Heart right ventricle (tissue), 16 donors: Measurements from ENCODE around the gene MT2A. TPM values are rescaled to one million over a fixed set of nuclear protein-coding genes. Genes with fewer than 3 reads are reported as not detected.

ENCODE experiments used
- ATAC-seq, 8 donors: fragments of 200-7000 bp; cut with Tn5 transposase; one replicate each; pipeline ENCODE4 v1.9.1; 2020; ENCODE audit warnings: mild to moderate bottlenecking in 8 of 8, moderate library complexity in 8 of 8, moderate number of reproducible peaks in 1 of 8
- DNase-seq, 2 donors: peaks; one replicate each; pipeline ENCODE4 v3.0.0-alpha.2; 2020
- H3K27ac ChIP-seq, 10 donors: fragments of 200-600 bp; sonication (generic) in 2 of 10; one replicate each; pipeline versions ENCODE4 v1.5.0 to v1.8.0; 2020 to 2022; ENCODE audit warnings: mild to moderate bottlenecking in 3 of 10
- H3K27me3 ChIP-seq, 7 donors: fragments of 200-600 bp; one replicate each; pipeline ENCODE4 v1.8.0; 2021 to 2022; ENCODE audit warnings: mild to moderate bottlenecking in 2 of 7
- H3K36me3 ChIP-seq, 9 donors: fragments of 200-600 bp; sonication (generic) in 1 of 9; one replicate each; pipeline versions ENCODE4 v1.5.0 to v1.8.0; 2020 to 2022; ENCODE audit warnings: mild to moderate bottlenecking in 2 of 9
- H3K4me1 ChIP-seq, 9 donors: fragments of 200-600 bp; sonication (generic) in 1 of 9; one replicate each; pipeline versions ENCODE4 v1.5.0 to v1.8.0; 2020 to 2022; ENCODE audit warnings: mild to moderate bottlenecking in 4 of 9
- H3K4me3 ChIP-seq, 10 donors: fragments of 200-600 bp; sonication (generic) in 2 of 10; one replicate each; pipeline versions ENCODE4 v1.5.0 to v1.8.0; 2020 to 2022; ENCODE audit warnings: mild to moderate bottlenecking in 7 of 10, moderate library complexity in 2 of 10
- H3K9me3 ChIP-seq, 11 donors: fragments of 200-600 bp in 10 of 11; sonication (generic) in 2 of 11; one replicate each; pipeline versions ENCODE4 v1.5.0 to v1.8.0; 2013 to 2022; ENCODE audit warnings: mild to moderate bottlenecking in 2 of 11, control low read depth in 1 of 11, moderate library complexity in 1 of 11
- CTCF ChIP-seq, 9 donors: fragments of 200-600 bp; sonication (generic) in 2 of 9; IDR thresholded peaks; one replicate each; pipeline versions ENCODE4 v1.5.0 to v1.8.0; 2021 to 2022; ENCODE audit warnings: antibody characterized with exemption in 9 of 9, mild to moderate bottlenecking in 5 of 9, moderate library complexity in 1 of 9
- WGBS, 2 donors: extraction: QIAGEN DNeasy Blood & Tissue Kit; methylation state at CpG; one replicate each; pipeline ENCODE4 v1.1.7; 2013; ENCODE audit warnings: inconsistent platforms in 1 of 2; 5-methylcytosine and 5-hydroxymethylcytosine counted together
- intact Hi-C, 10 donors: fragments of 100-400 bp; cut with DNase I; formaldehyde crosslinking; loops; one replicate each; pipeline versions ENCODE4 v1.11.1 to v1.14.2; 2022
- polyA plus RNA-seq, 2 donors: library from polyadenylated mRNA; stranded (reverse); fragments of 200-250 nt; gene quantifications; one replicate each; pipeline ENCODE4 v1.2.3, GENCODE V29; 2013
- total RNA-seq, 10 donors: library from RNA; stranded (reverse); fragmentation: NEBNext Ultra II Directional in 3 of 10; extraction: Animal tissue kit (Norgen Biotek cat#: 25700) in 3 of 10; gene quantifications; one replicate each; pipeline versions ENCODE4 v1.2.1 to v1.2.4, GENCODE V29; 2021 to 2023
- donor health status: Arrhythmogenic right ventricular cardiomyopathy.
- donor health status: ischemic (EF 13 %, LVEDD 7.1; RV severe dilation, severe dysfunction).
- donor health status: healthy with polysubstance abuse.
- donor health status: DM: no; HTN: yes; CAD: no.
- donor health status: DM: no; HTN: no; CAD: no.
- donor health status: ischemic (EF 25% LVEDD 6.9; RV normal size, moderate dysfunction).
- donor health status: ischemic (EF 25% LVEDD 5.7; RV mildly dilated, moderate dysfunction).
- donor health status: healthy.
- donor health status: DM: yes; HTN: yes; CAD: no.
- donor health status: Ischemic cardiomyopathy.
- donor health status: ischemic (EF 35%, LVEDD 5.7; RV mildly dilated, moderate dysfunction).
- donor health status: nonischemic (EF 11% LVEDD 7.7; RV severe dilation, severe dysfunction).
- donor health status: DM: yes; HTN: yes; CAD: no.
- donor health status: PGD.
- donor health status: ischemic (EF 29% LVEDD 5.4; RV normal size, mild dysfunction).
- donor health status: nonischemic (EF 23%, LVEDD 6.1; RV moderate dilation, normal function).

The MT2A gene
- total and polyA plus RNA-seq, 12 donors = 88.8 to 354 (median 116) TPM

DNA sequence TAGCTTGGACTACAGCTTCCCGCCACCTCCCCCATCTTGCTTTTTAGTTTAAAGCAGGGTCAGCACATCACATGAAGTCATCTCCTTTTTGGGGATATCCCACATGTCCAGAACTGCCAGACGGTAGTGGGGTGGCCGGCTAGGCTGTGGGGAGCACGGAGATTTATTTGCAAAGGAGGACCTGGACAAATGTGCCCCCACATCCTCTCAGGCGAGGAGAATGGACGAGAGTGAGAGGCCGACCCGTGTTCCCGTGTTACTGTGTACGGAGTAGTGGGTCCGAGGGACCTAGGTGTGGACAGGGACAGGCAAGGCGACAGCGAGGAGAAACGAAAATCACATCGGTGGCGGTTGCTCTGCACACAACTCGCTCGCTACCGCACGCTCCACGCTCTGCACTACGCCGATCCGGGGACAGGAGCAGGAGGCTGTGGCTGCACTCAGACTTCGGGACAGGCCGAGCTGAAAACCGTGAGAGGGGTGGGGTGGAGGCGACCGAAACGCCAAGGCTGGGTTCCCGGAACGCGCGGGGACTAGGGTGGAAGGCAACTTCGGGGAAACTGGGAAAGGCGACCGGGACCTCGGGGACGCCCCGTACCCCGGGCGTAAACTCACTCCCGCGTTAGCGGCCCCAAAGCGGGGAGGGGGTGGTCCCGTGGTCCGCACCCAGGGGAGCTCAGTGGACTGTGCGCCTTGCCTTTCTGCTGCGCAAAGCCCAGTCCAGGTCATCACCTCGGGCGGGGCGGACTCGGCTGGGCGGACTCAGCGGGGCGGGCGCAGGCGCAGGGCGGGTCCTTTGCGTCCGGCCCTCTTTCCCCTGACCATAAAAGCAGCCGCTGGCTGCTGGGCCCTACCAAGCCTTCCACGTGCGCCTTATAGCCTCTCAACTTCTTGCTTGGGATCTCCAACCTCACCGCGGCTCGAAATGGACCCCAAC is 29.7 kb downstream of the MT2A start, which contains the start of gene MT1A:
Gene MT1A (plus strand): TSS at position 853 of the 937 bp plus-strand sequence. CDS start 73 bp downstream, at position 926.
- Histone ChIP-seq H3K27ac (peak within 1 kb of the TSS in 9 of 10 donors; percentile 17 to 79 (median 67)), H3K36me3 (no peaks in the 10 kb centered on the region), H3K9me3 (no peaks in the 10 kb centered on the region), H3K27me3 (peaks cover 3 to 96% (median 35%) of the 10 kb centered on the region in 7 donors), H3K4me3 (peak within 1 kb of the TSS; percentile 36 to 64 (median 58)), H3K4me1 (peaks cover 0 to 34% (median 21%) of the 10 kb centered on the region in 9 donors)
- intact Hi-C loops = no loop called here
- 5 to 6% methylated on average over 68 of the region's 68 CpGs for WGBS, 2 donors
- DNase-seq = peak; percentile 78 to 88
- ATAC-seq = peak; percentile 90 to 94 (median 93)
- no peak for TF ChIP-seq CTCF (IDR thresholded peaks at IDR 0.05)

DNA sequence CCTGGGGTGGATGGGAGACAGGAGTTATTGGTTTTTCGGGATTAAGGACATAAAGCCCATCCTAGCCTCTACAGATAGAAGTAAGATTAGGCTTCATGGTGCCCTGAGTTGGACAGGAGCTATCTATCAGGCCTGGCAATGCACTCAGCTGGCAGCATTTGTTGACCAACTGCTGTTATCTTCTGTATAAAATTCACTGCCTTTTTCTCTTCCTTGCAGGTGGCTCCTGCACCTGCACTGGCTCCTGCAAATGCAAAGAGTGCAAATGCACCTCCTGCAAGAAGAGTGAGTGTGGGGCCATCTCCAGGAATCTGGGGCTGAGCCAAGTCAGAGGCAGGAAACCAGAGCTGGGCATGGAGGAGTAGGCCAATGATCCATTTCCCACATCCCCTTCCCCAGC is 30.7 kb downstream of the MT2A start:
- ATAC-seq = no peak
- Histone ChIP-seq H3K4me1 (peaks cover 0 to 44% (median 27%) of the 10 kb centered on the region in 9 donors), H3K4me3 (peak overlapping the region in 1 of 10 donors; percentile 53), H3K36me3 (no peaks in the 10 kb centered on the region), H3K9me3 (no peaks in the 10 kb centered on the region), H3K27me3 (peaks cover 3 to 96% (median 44%) of the 10 kb centered on the region in 7 donors), H3K27ac (peak overlapping the region in 1 of 10 donors; percentile 78)
- intact Hi-C loops = no loop called here
- TF ChIP-seq CTCF (IDR thresholded peaks at IDR 0.05) = no peak
- WGBS, 2 donors = 66 to 68% methylated on average over 1 of the region's 1 CpG
- no peak for DNase-seq

- no peak overlapping the region for H3K27ac ChIP-seq
- H3K4me1 ChIP-seq = peaks cover 0 to 42% (median 27%) of the 10 kb centered on the region in 9 donors
- no peak for DNase-seq
- peaks cover 3 to 95% (median 44%) of the 10 kb centered on the region in 7 donors for H3K27me3 ChIP-seq
- no peaks in the 10 kb centered on the region for H3K9me3 ChIP-seq
- WGBS, 2 donors = 86 to 89% methylated on average over 1 of the region's 1 CpG
- no peaks in the 10 kb centered on the region for H3K36me3 ChIP-seq
- H3K4me3 ChIP-seq = no peak overlapping the region
- intact Hi-C loops = loop anchor here in 5 of 10 donors (5.0 kb wide), 2 partner anchors 33 to 42 kb away; partner anchors contain the start of genes MT2A (in 4 of the 5) and MT1X (in 1 of the 5)
- TF ChIP-seq CTCF (IDR thresholded peaks at IDR 0.05) = no peak
- no peak for ATAC-seq
Measured at GRCh38 chr16:56640076-56640475, 31.7 kb downstream of the MT2A start.

DNA sequence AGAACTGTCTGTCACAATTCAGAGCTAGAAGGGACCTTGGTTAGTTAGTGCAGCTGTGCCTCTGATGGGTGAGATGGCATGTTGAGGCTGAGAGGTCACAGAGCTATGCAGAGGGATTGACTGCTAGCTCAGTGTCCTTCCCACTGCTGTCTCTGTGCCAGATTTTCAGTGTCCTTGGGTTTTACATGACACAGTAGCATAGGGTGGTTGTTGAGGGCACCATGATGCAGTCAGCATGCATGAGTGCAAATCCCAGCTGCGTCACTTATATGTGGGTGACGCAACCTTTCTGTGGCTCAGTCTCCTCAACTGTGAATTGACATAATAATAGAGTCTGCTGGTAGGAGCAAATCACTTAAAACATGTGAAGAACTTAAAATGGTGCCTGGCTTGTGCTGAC is 32.8 kb downstream of the MT2A start:
- Histone ChIP-seq H3K4me3 (no peak overlapping the region), H3K27me3 (peaks cover 0 to 95% (median 43%) of the 10 kb centered on the region in 7 donors), H3K4me1 (peaks cover 0 to 36% (median 25%) of the 10 kb centered on the region in 9 donors), H3K9me3 (no peaks in the 10 kb centered on the region), H3K36me3 (no peaks in the 10 kb centered on the region), H3K27ac (no peak overlapping the region)
- intact Hi-C loops = loop anchor here in 5 of 10 donors (5.0 kb wide), 2 partner anchors 34 to 41 kb away; partner anchors contain the start of genes MT2A (in 4 of the 5) and MT1X (in 1 of the 5)
- WGBS, 2 donors = 98% methylated on average over 2 of the region's 2 CpGs
- ATAC-seq (no peak), DNase-seq (no peak)
- TF ChIP-seq CTCF (IDR thresholded peaks at IDR 0.05) = no peak
